D721Med (cell line): ENCODE results near the gene PRKCB.
"Not testable (repeated sequence)": the region's sequence is repeated elsewhere in the genome, so short reads cannot be mapped to it uniquely, and the experiment has no call there.

ENCODE experiments used
- DNase-seq: peaks from one replicate; pipeline ENCODE4 v3.0.0; 2011; ENCODE audit warnings: low spot score; ENCODE audit not compliant: insufficient read length
- FAIRE-seq: peaks from 2 replicates; lab custom pipeline; 2011; peaks lifted over from hg19 to GRCh38; lab: Jason Lieb, UNC
- TF ChIP-seq, protein P1 (sequence below): IDR thresholded peaks from 2 replicates; pipeline ENCODE4 v1.5.1; 2012; ENCODE audit warnings: mild to moderate bottlenecking, control low read depth; ENCODE audit not compliant: insufficient read depth; ENCODE audit errors: missing control alignments

The PRKCB gene

GRCh38 chr16:24217461-24217860, 381.7 kb downstream of the PRKCB start:
- FAIRE-seq (no peak), DNase-seq (no peak)
- TF ChIP-seq, protein P1, sequence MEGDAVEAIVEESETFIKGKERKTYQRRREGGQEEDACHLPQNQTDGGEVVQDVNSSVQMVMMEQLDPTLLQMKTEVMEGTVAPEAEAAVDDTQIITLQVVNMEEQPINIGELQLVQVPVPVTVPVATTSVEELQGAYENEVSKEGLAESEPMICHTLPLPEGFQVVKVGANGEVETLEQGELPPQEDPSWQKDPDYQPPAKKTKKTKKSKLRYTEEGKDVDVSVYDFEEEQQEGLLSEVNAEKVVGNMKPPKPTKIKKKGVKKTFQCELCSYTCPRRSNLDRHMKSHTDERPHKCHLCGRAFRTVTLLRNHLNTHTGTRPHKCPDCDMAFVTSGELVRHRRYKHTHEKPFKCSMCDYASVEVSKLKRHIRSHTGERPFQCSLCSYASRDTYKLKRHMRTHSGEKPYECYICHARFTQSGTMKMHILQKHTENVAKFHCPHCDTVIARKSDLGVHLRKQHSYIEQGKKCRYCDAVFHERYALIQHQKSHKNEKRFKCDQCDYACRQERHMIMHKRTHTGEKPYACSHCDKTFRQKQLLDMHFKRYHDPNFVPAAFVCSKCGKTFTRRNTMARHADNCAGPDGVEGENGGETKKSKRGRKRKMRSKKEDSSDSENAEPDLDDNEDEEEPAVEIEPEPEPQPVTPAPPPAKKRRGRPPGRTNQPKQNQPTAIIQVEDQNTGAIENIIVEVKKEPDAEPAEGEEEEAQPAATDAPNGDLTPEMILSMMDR, result no peak

- FAIRE-seq (no peak), DNase-seq (no peak)
- TF ChIP-seq, protein P1, result no peak
Observed at GRCh38 chr16:24218299-24218698, 382.5 kb downstream of the PRKCB start.

DNA sequence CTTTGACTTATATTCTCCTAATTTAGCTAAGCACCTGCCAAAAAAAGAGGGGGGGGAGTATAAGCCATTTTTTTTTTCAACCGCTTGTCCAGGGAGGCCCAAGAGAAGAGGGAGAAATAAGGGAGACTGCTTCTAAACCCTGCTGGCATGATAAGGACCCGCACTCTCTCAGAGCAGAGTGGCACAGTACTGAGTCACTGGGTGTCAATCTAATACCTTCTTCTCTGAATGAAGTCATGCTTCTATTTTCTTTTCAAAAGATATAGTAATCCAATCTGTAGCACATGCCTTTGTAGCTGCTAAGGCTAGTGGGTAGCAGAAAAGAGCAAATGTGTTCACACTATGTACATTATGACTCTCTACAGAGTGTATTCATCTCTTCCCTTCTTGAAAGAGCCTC, 385.4 kb downstream of the PRKCB start:
- TF ChIP-seq, protein P1, result no peak
- no peak for DNase-seq
- no peak for FAIRE-seq

- FAIRE-seq (no peak), DNase-seq (no peak)
- TF ChIP-seq, protein P1, result no peak
Observed at GRCh38 chr16:24228514-24228913, 392.7 kb downstream of the PRKCB start.

- FAIRE-seq (no peak), DNase-seq (no peak)
- TF ChIP-seq, protein P1, result no peak
Observed at GRCh38 chr16:24232936-24233335, 397.2 kb downstream of the PRKCB start.

GRCh38 chr16:24234737-24235136, 399.0 kb downstream of the PRKCB start:
- DNase-seq, result no peak
- FAIRE-seq, result no peak
- TF ChIP-seq, protein P1, result no peak

GRCh38 chr16:24235806-24236205, 400.0 kb downstream of the PRKCB start:
- TF ChIP-seq, protein P1, result no peak
- FAIRE-seq (no peak), DNase-seq (no peak)

- DNase-seq, FAIRE-seq: not testable (repeated sequence)
Observed at GRCh38 chr16:24238846-24239245, 403.1 kb downstream of the PRKCB start.
